Measurements from ENCODE around the gene ASXL2. TPM values are rescaled to one million over a fixed set of nuclear protein-coding genes. Genes with fewer than 3 reads are reported as not detected.

Gene ASXL2
- total and polyA plus RNA-seq, 4 experiments from 2014 or later, result 6.3 to 63.6 (median 33.1) TPM

DNA sequence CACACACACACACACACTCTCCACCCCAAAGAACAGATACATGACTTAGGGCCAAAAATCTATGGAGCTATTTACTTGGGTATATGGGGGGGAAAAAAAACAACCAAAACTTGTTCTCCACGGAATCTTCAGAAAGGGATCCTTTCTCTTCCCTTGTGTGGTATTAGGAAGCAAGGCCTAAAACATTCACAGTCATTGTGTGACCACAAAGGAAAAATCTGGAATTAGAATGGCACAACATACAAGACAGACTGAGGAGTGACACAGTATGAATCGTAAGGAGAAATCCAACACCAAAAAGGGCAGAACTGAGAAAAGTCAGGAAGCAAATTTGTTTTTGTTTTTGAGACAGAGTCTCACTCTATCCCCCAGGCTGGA, 70.3 kb downstream of the ASXL2 start:
- Mint-ChIP-seq H3K27ac (peak overlapping the region in 1 of 7 donors; percentile 55), H3K36me3 (peaks cover 39 to 47% of the 10 kb centered on the region in 2 donors), H3K27me3 (no peaks in the 10 kb centered on the region), H3K9me3 (no peaks in the 10 kb centered on the region), H3K4me1 (peaks cover 20 to 59% (median 39%) of the 10 kb centered on the region in 4 donors), H3K4me3 (no peak overlapping the region)
- Histone ChIP-seq H3K36me3 (ENCODE audit: insufficient read depth, low read length) (peaks cover 16% of the 10 kb centered on the region), H3K4me1 (ENCODE audit: insufficient read depth, low read length) (peaks cover 28% of the 10 kb centered on the region), H3K4me3 (ENCODE audit: low read length in 2 of 2) (no peak overlapping the region), H3K27ac (ENCODE audit: low read depth, low read length) (no peak overlapping the region), H3K27me3 (ENCODE audit: insufficient read depth, low read length) (no peaks in the 10 kb centered on the region), H3K9me3 (ENCODE audit: control insufficient read depth in 1 of 2, low read length in 2 of 2) (no peaks in the 10 kb centered on the region)
- intact Hi-C loops (cut with micrococcal nuclease), result no loop called here
- POLR2A ChIA-PET (ENCODE audit: partially characterized antibody), result interaction anchor here (1.2 to 1.7 kb wide), 2 partner anchors 10 to 16 kb away, joined by 4 to 5 read pairs; no protein-coding TSS in a partner anchor
- CTCF ChIA-PET (ENCODE audit: partially characterized antibody), result no interaction called here
- no peak for DNase-seq

- Histone ChIP-seq H3K4me3 (ENCODE audit: low read length in 2 of 2) (no peak overlapping the region), H3K27ac (ENCODE audit: low read depth, low read length) (no peak overlapping the region), H3K4me1 (ENCODE audit: insufficient read depth, low read length) (peaks cover 22% of the 10 kb centered on the region), H3K9me3 (ENCODE audit: control insufficient read depth in 1 of 2, low read length in 2 of 2) (no peaks in the 10 kb centered on the region), H3K36me3 (ENCODE audit: insufficient read depth, low read length) (peaks cover 17% of the 10 kb centered on the region), H3K27me3 (ENCODE audit: insufficient read depth, low read length) (no peaks in the 10 kb centered on the region)
- H3K9me3 Mint-ChIP-seq, result no peaks in the 10 kb centered on the region
- H3K27ac Mint-ChIP-seq, result peak overlapping the region in 1 of 7 donors; percentile 42
- H3K4me1 Mint-ChIP-seq, result peaks cover 17 to 61% (median 35%) of the 10 kb centered on the region in 4 donors
- ChIA-PET POLR2A (ENCODE audit: partially characterized antibody) (interaction anchor here (0.6 kb wide), 2 partner anchors 9 to 18 kb away, joined by 3 read pairs; no protein-coding TSS in a partner anchor), CTCF (ENCODE audit: partially characterized antibody) (no interaction called here)
- no peak overlapping the region for H3K4me3 Mint-ChIP-seq
- no peak for DNase-seq
- intact Hi-C loops (cut with micrococcal nuclease), result no loop called here
- H3K27me3 Mint-ChIP-seq, result no peaks in the 10 kb centered on the region
- peaks cover 44 to 47% of the 10 kb centered on the region in 2 donors for H3K36me3 Mint-ChIP-seq
Measured at GRCh38 chr2:25806941-25807340, 71.3 kb downstream of the ASXL2 start.

GRCh38 chr2:25805987-25806386, 72.3 kb downstream of the ASXL2 start:
- Mint-ChIP-seq H3K36me3 (peaks cover 44 to 47% of the 10 kb centered on the region in 2 donors), H3K4me1 (peaks cover 21 to 66% (median 41%) of the 10 kb centered on the region in 4 donors), H3K27me3 (no peaks in the 10 kb centered on the region), H3K9me3 (no peaks in the 10 kb centered on the region), H3K27ac (peak overlapping the region in 6 of 7 donors; percentile 26 to 80 (median 70)), H3K4me3 (peak overlapping the region in 1 of 8 donors; percentile 0)
- ChIA-PET CTCF (ENCODE audit: partially characterized antibody) (no interaction called here), POLR2A (ENCODE audit: partially characterized antibody) (no interaction called here)
- Histone ChIP-seq H3K9me3 (ENCODE audit: control insufficient read depth in 1 of 2, low read length in 2 of 2) (no peaks in the 10 kb centered on the region), H3K27ac (ENCODE audit: low read depth, low read length) (no peak overlapping the region), H3K27me3 (ENCODE audit: insufficient read depth, low read length) (no peaks in the 10 kb centered on the region), H3K4me1 (ENCODE audit: insufficient read depth, low read length) (peaks cover 22% of the 10 kb centered on the region), H3K4me3 (ENCODE audit: low read length in 2 of 2) (no peak overlapping the region), H3K36me3 (ENCODE audit: insufficient read depth, low read length) (peaks cover 17% of the 10 kb centered on the region)
- DNase-seq, result no peak
- intact Hi-C loops (cut with micrococcal nuclease), result no loop called here

DNA sequence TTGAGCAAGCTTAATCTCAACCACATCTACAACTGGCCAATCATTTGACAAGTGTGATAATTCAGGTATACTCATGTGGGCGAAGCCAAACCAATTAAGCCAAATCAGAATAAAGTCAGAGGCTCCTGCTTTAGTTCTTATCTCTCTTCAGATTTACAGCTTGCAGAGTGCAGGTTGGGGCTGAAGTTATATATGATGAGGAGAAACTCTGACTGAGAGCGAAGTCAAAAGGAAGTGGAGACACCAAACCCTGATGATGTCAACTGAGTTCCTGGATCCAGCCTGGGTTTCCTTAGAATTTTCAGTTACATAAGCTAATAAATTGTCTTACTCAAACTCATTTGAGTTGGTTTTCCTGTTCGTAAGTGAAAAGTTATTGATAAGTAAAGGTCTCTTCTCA, 73.9 kb downstream of the ASXL2 start:
- H3K27me3 ChIP-seq (ENCODE audit: insufficient read depth, low read length), result no peaks in the 10 kb centered on the region
- H3K9me3 ChIP-seq (ENCODE audit: control insufficient read depth in 1 of 2, low read length in 2 of 2), result no peaks in the 10 kb centered on the region
- H3K4me1 ChIP-seq (ENCODE audit: insufficient read depth, low read length), result peaks cover 27% of the 10 kb centered on the region
- H3K36me3 ChIP-seq (ENCODE audit: insufficient read depth, low read length), result peaks cover 19% of the 10 kb centered on the region
- ChIA-PET POLR2A (ENCODE audit: partially characterized antibody) (interaction anchor here (1.1 to 1.5 kb wide), 3 partner anchors 9 to 21 kb away, joined by 3 to 5 read pairs (median 4); no protein-coding TSS in a partner anchor), CTCF (ENCODE audit: partially characterized antibody) (no interaction called here)
- Mint-ChIP-seq H3K36me3 (peaks cover 38 to 43% of the 10 kb centered on the region in 2 donors), H3K9me3 (no peaks in the 10 kb centered on the region), H3K27me3 (no peaks in the 10 kb centered on the region), H3K27ac (peak overlapping the region in 3 of 7 donors; percentile 1 to 19 (median 6)), H3K4me1 (peaks cover 17 to 52% (median 36%) of the 10 kb centered on the region in 4 donors), H3K4me3 (peak overlapping the region in 2 of 8 donors; percentile 20 to 49)
- no peak overlapping the region for H3K27ac ChIP-seq (ENCODE audit: low read depth, low read length)
- H3K4me3 ChIP-seq (ENCODE audit: low read length in 2 of 2), result no peak overlapping the region
- intact Hi-C loops (cut with micrococcal nuclease), result no loop called here
- no peak for DNase-seq

- peak overlapping the region; percentile 44 to 92 (median 76) for H3K27ac Mint-ChIP-seq
- peaks cover 43 to 54% of the 10 kb centered on the region in 2 donors for H3K36me3 Mint-ChIP-seq
- no peaks in the 10 kb centered on the region for H3K9me3 ChIP-seq (ENCODE audit: control insufficient read depth in 1 of 2, low read length in 2 of 2)
- CTCF ChIA-PET (ENCODE audit: partially characterized antibody), result interaction anchor here (0.6 to 0.8 kb wide), 2 partner anchors 98 to 192 kb away, joined by 3 to 4 read pairs; no protein-coding TSS in a partner anchor
- peaks cover 54% of the 10 kb centered on the region for H3K4me1 ChIP-seq (ENCODE audit: insufficient read depth, low read length)
- peaks cover 24% of the 10 kb centered on the region for H3K36me3 ChIP-seq (ENCODE audit: insufficient read depth, low read length)
- H3K27me3 ChIP-seq (ENCODE audit: insufficient read depth, low read length), result no peaks in the 10 kb centered on the region
- H3K9me3 Mint-ChIP-seq, result no peaks in the 10 kb centered on the region
- intact Hi-C loops (cut with micrococcal nuclease), result no loop called here
- peaks cover 49 to 70% (median 64%) of the 10 kb centered on the region in 4 donors for H3K4me1 Mint-ChIP-seq
- H3K27me3 Mint-ChIP-seq, result no peaks in the 10 kb centered on the region
- H3K4me3 Mint-ChIP-seq, result peak overlapping the region in 1 of 8 donors; percentile 16
- no peak overlapping the region for H3K27ac ChIP-seq (ENCODE audit: low read depth, low read length)
- DNase-seq, result no peak
- POLR2A ChIA-PET (ENCODE audit: partially characterized antibody), result interaction anchor here (0.8 to 1.4 kb wide), 2 partner anchors 10 to 12 kb away, joined by 3 read pairs; no protein-coding TSS in a partner anchor
- no peak overlapping the region for H3K4me3 ChIP-seq (ENCODE audit: low read length in 2 of 2)
Measured at GRCh38 chr2:25799301-25799700, 79.0 kb downstream of the ASXL2 start.

GRCh38 chr2:25797620-25798488, 80.4 kb downstream of the ASXL2 start:
- H3K4me1 Mint-ChIP-seq, result peaks cover 55 to 80% (median 68%) of the 10 kb centered on the region in 4 donors

More at GRCh38 chr2:25797620-25798488, 80.4 kb downstream of the ASXL2 start:
- Mint-ChIP-seq H3K9me3 (no peaks in the 10 kb centered on the region), H3K36me3 (peaks cover 31 to 43% of the 10 kb centered on the region in 2 donors), H3K27ac (peak overlapping the region; percentile 73 to 97 (median 85)), H3K4me3 (peak overlapping the region in 4 of 8 donors; percentile 11 to 82 (median 26)), H3K27me3 (no peaks in the 10 kb centered on the region)
- peaks cover 11% of the 10 kb centered on the region for H3K36me3 ChIP-seq (ENCODE audit: insufficient read depth, low read length)
- H3K27me3 ChIP-seq (ENCODE audit: insufficient read depth, low read length), result no peaks in the 10 kb centered on the region
- no peaks in the 10 kb centered on the region for H3K9me3 ChIP-seq (ENCODE audit: control insufficient read depth in 1 of 2, low read length in 2 of 2)
- intact Hi-C loops (cut with micrococcal nuclease), result no loop called here
- no peak overlapping the region for H3K4me3 ChIP-seq (ENCODE audit: low read length in 2 of 2)
- peaks cover 66% of the 10 kb centered on the region for H3K4me1 ChIP-seq (ENCODE audit: insufficient read depth, low read length)
- no peak overlapping the region for H3K27ac ChIP-seq (ENCODE audit: low read depth, low read length)
- no peak for DNase-seq
- POLR2A ChIA-PET (ENCODE audit: partially characterized antibody), result interaction anchor here (0.6 to 1.2 kb wide), 2 partner anchors 9 to 21 kb away, joined by 3 read pairs; no protein-coding TSS in a partner anchor
- CTCF ChIA-PET (ENCODE audit: partially characterized antibody), result interaction anchor here (0.5 kb wide), 1 partner anchor 37 kb away, joined by 4 read pairs; no protein-coding TSS in a partner anchor

Measured in CD4-positive, alpha-beta memory T cell (primary cell).